GM12878 (cell line): ENCODE measurements around the gene HCFC1R1. TPM values are rescaled to one million over a fixed set of nuclear protein-coding genes. Genes with fewer than 3 reads are reported as not detected.

ENCODE experiments used
- ATAC-seq: fragments of 200-7000 bp; cut with Tn5 transposase; 3 replicates; pipeline ENCODE4 v1.9.1; 2020; ENCODE audit warnings: mild to moderate bottlenecking, moderate library complexity
- BruUV-seq: library from RNA; stranded (reverse); fragments of 400-500 nt; replicated peaks from 2 replicates; lab custom pipeline; 2021; lab: Mats Ljungman, UMichigan
- CTCF ChIA-PET: fragments of 300-600 bp; sonication (Branson Sonifier 250); formaldehyde crosslinking; extraction: SDS; loops from one replicate; lab custom pipeline; 2021; ENCODE audit warnings: inconsistent platforms; lab: Yijun Ruan, JAX
- POLR2A ChIA-PET: fragments of 350-600 bp; formaldehyde crosslinking; extraction: SDS; loops from one replicate; lab custom pipeline; 2021; ENCODE audit warnings: inconsistent platforms; lab: Charles Lee
- RAD21 ChIA-PET: fragments of 300-600 bp; sonication (Branson Sonifier 250); formaldehyde crosslinking; loops from one replicate; lab custom pipeline; 2023; ENCODE audit warnings: antibody characterized with exemption; ENCODE audit not compliant: unreplicated experiment; lab: Charles Lee
- SMC1A ChIA-PET: fragments of 300-600 bp; sonication (Branson Sonifier 250); formaldehyde crosslinking; loops from one replicate; lab custom pipeline; 2023; ENCODE audit not compliant: unreplicated experiment, uncharacterized antibody; lab: Charles Lee
- DNase-seq: peaks from one replicate; pipeline ENCODE4 v3.0.0-alpha.2; 2011; ENCODE audit warnings: low read depth, low spot score
- FAIRE-seq: peaks from 3 replicates; lab custom pipeline; 2011; peaks lifted over from hg19 to GRCh38; lab: Jason Lieb, UNC
- H2AFZ ChIP-seq: 2 replicates; pipeline ENCODE4 v1.6.0; 2011; ENCODE audit warnings: low read depth, low read length, control low read depth; ENCODE audit not compliant: control insufficient read depth
- H3K27ac ChIP-seq: 2 replicates; pipeline ENCODE4 v1.5.1; 2011; ENCODE audit warnings: control low read depth; ENCODE audit not compliant: control insufficient read depth, insufficient read depth
- H3K27me3 ChIP-seq, 2 experiments: replicated peaks in 1 of 2; 2 replicates each; pipeline versions ENCODE4 v1.6.0 to v1.6.1; 2011; ENCODE audit warnings: low read length in 1 of 2; ENCODE audit not compliant: control insufficient read depth in 2 of 2, insufficient read depth in 2 of 2
- H3K36me3 ChIP-seq, 2 experiments: 2 replicates each; pipeline ENCODE4 v1.5.1; 2011; ENCODE audit warnings: low read length in 1 of 2; ENCODE audit not compliant: control insufficient read depth in 2 of 2, insufficient read depth in 2 of 2
- H3K4me1 ChIP-seq: 2 replicates; pipeline ENCODE4 v1.6.1; 2011; ENCODE audit warnings: mild to moderate bottlenecking, low read length, moderate library complexity, mixed read lengths; ENCODE audit not compliant: control insufficient read depth, insufficient read depth
- H3K4me2 ChIP-seq: 2 replicates; pipeline ENCODE4 v1.6.0; 2011; ENCODE audit warnings: control low read depth; ENCODE audit not compliant: control insufficient read depth, insufficient read depth
- H3K4me3 ChIP-seq: fragments of 200-600 bp; sonication (generic); 2 replicates; pipeline ENCODE4 v1.5.1; 2016
- H3K79me2 ChIP-seq: 2 replicates; pipeline ENCODE4 v1.6.0; 2011; ENCODE audit warnings: low read length; ENCODE audit not compliant: control insufficient read depth, insufficient read depth
- H3K9ac ChIP-seq: 2 replicates; pipeline ENCODE4 v1.8.0; 2011; ENCODE audit warnings: low read length, control low read depth, mixed read lengths; ENCODE audit not compliant: control insufficient read depth, insufficient read depth
- H3K9me3 ChIP-seq: replicated peaks from 3 replicates; pipeline ENCODE4 v1.5.1; 2011; ENCODE audit warnings: mild to moderate bottlenecking, low read length; ENCODE audit not compliant: control insufficient read depth, insufficient read depth
- H4K20me1 ChIP-seq: 2 replicates; pipeline ENCODE4 v1.6.0; 2011; ENCODE audit not compliant: control insufficient read depth, insufficient read depth
- BACH1 ChIP-seq: fragments of 450-650 bp; IDR thresholded peaks from 2 replicates; pipeline ENCODE4 v1.6.1; 2017; ENCODE audit warnings: mild to moderate bottlenecking, borderline replicate concordance
- HDGF ChIP-seq: fragments of 450-650 bp; IDR thresholded peaks from 2 replicates; pipeline ENCODE4 v1.6.1; 2016; ENCODE audit warnings: antibody characterized with exemption
- IRF5 ChIP-seq: fragments of 450-650 bp; IDR thresholded peaks from 2 replicates; pipeline ENCODE4 v1.6.1; 2017; ENCODE audit warnings: borderline replicate concordance
- POLR2AphosphoS5 ChIP-seq: IDR thresholded peaks from 2 replicates; pipeline ENCODE4 v1.6.1; 2011; ENCODE audit warnings: mild to moderate bottlenecking, low read length, inconsistent platforms
- SIN3A ChIP-seq: IDR thresholded peaks from 2 replicates; pipeline ENCODE4 v1.6.1; 2012; ENCODE audit warnings: low read depth, low read length, improper control_type of control experiment
- ZNF24 ChIP-seq: fragments of 450-650 bp; IDR thresholded peaks from 2 replicates; pipeline ENCODE4 v1.6.1; 2017; ENCODE audit warnings: antibody characterized with exemption, mild to moderate bottlenecking
- WGBS: methylation state at CpG from one replicate; pipeline ENCODE4 v1.1.6; 2016; ENCODE audit warnings: low lambda C conversion rate; ENCODE audit not compliant: insufficient replicate concordance, insufficient coverage; ENCODE audit errors: missing lambda C conversion rate; 5-methylcytosine and 5-hydroxymethylcytosine counted together
- in situ Hi-C: fragments of 300-500 bp; cut with MboI; formaldehyde crosslinking; loops from 9 replicates; pipeline ENCODE4 v1.14.3; 2018; ENCODE audit warnings: mixed read lengths
- intact Hi-C: fragments of 100-400 bp; cut with micrococcal nuclease; formaldehyde crosslinking; loops from one replicate; pipeline ENCODE4 v1.14.2; 2022; ENCODE audit not compliant: unreplicated experiment
- polyA plus RNA-seq, 11 experiments: library from polyadenylated mRNA; depleted of rRNA in 4 of 11; unstranded in 6 of 11; stranded (reverse) in 5 of 11; fragments of >200 nt; fragmentation: Nextera tagmentation in 4 of 11; fragmentation: Illumina TruSeq in 1 of 11; extraction: Ambion mirVana in 4 of 11; extraction: Trizol in 1 of 11; gene quantifications; 1 replicate in 1 of 11; 2 replicates in 10 of 11; pipeline versions ENCODE4 v1.2.1 to v1.2.3, GENCODE V29; 2011 to 2016; ENCODE audit warnings: inconsistent platforms in 2 of 11, missing spikeins in 2 of 11, low read depth in 1 of 11
- total RNA-seq, 4 experiments: library from RNA; depleted of rRNA in 3 of 4; stranded (reverse); fragments of >200 nt in 3 of 4; fragmentation: Illumina TruSeq in 1 of 4; extraction: Trizol in 1 of 4; gene quantifications; 2 replicates each; pipeline versions ENCODE4 v1.2.1 to v1.2.3, GENCODE V29; 2013 to 2021

Gene HCFC1R1
- total and polyA plus RNA-seq, 10 of the 15 experiments (the other 5 are each of a cell fraction or from before 2014, with no cell fraction given): 2.8 to 42.5 (median 20.4) TPM

GRCh38 chr16:3019594-3020246 lies 4.0 kb downstream of the HCFC1R1 start:
- Histone ChIP-seq H2AFZ (peak overlapping the region; percentile 87), H3K27ac (no peak overlapping the region), H3K4me3 (peak overlapping the region; percentile 70), H3K27me3 (no peaks in the 10 kb centered on the region), H4K20me1 (no peaks in the 10 kb centered on the region), H3K79me2 (no peaks in the 10 kb centered on the region), H3K9me3 (no peaks in the 10 kb centered on the region), H3K4me1 (peaks cover 25% of the 10 kb centered on the region), H3K36me3 (no peaks in the 10 kb centered on the region; a peak in 1 of 4 replicates)
- BruUV-seq: no TSS peak
- in situ Hi-C loops (no loop called here), intact Hi-C loops (no loop called here)
- ChIA-PET POLR2A (interaction anchor here (0.7 to 1.5 kb wide), 4 partner anchors 10 to 137 kb away, joined by 3 to 5 read pairs (median 4); partner anchors contain the start of gene FLYWCH2), SMC1A (no interaction called here), CTCF (interaction anchor here (0.9 to 18.2 kb wide), 5 partner anchors 8 to 112 kb away, joined by 3 to 421 read pairs (median 4); no protein-coding TSS in a partner anchor), RAD21 (interaction anchor here (1.1 to 2.2 kb wide), 7 partner anchors 8 to 39 kb away, joined by 3 to 21 read pairs (median 5); no protein-coding TSS in a partner anchor)
- no peak for DNase-seq
- ATAC-seq: no peak
- FAIRE-seq: no peak
- TF ChIP-seq SIN3A (0 out of 2 replicates have a peak, but pooled peaks have one; percentile 31), ZNF24 (peak; percentile 86), HDGF (no peak), POLR2AphosphoS5 (no peak), BACH1 (no peak), IRF5 (no peak)
- TF ChIP-seq, all 136 proteins: peak for 2
- Histone ChIP-seq H3K4me2 (peak overlapping the region; percentile 83), H3K9ac (no peak overlapping the region)
- 28% methylated on average over 39 of the region's 40 CpGs for WGBS
